Measurements from ENCODE around the gene CSGALNACT2.

- TF ChIP-seq POLR2A (IDR thresholded peaks at IDR 0.05; ENCODE audit: low read length) (no peak), GATA1 (IDR thresholded peaks at IDR 0.05; ENCODE audit: low read depth, low read length) (no peak)
Measured at GRCh38 chr10:43209074-43209455, 70.8 kb downstream of the CSGALNACT2 start.

Data from erythroblast (primary cell).